A549 (cell line): ENCODE data around the gene XIST.

Experiments
- JUN ChIP-seq, 2 experiments: fragments of >200 bp; sonication (Bioruptor Twin); formaldehyde crosslinking; IDR thresholded peaks; 2 replicates in 1 of 2; 3 replicates in 1 of 2; pipeline ENCODE4 v1.6.1; 2016 to 2017
- TF ChIP-seq, protein P1 (sequence below): fragments of >200 bp; sonication (Bioruptor Twin); formaldehyde crosslinking; IDR thresholded peaks from 3 replicates; pipeline ENCODE4 v1.5.1; 2016

DNA sequence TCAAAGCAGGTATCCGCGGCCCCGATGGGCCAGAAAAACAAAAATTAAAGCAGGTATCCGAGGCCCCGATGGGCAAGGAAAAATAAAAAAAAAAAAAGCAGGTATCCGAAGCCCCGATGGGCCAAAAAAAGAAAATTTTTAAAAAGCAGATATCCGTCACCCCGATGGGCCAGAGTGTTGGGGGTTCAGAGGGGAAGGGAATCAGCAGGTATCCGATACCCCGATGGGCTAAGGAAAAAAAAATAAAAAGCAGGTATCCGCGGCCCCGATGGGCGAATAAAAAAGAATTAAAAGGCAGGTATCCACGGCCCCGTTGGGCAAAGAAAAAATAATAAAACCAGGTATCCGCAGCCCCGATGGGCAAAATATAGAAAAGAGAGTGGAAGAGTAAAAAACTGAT lies 492 bp downstream of the XIST start:
- TF ChIP-seq, protein P1, sequence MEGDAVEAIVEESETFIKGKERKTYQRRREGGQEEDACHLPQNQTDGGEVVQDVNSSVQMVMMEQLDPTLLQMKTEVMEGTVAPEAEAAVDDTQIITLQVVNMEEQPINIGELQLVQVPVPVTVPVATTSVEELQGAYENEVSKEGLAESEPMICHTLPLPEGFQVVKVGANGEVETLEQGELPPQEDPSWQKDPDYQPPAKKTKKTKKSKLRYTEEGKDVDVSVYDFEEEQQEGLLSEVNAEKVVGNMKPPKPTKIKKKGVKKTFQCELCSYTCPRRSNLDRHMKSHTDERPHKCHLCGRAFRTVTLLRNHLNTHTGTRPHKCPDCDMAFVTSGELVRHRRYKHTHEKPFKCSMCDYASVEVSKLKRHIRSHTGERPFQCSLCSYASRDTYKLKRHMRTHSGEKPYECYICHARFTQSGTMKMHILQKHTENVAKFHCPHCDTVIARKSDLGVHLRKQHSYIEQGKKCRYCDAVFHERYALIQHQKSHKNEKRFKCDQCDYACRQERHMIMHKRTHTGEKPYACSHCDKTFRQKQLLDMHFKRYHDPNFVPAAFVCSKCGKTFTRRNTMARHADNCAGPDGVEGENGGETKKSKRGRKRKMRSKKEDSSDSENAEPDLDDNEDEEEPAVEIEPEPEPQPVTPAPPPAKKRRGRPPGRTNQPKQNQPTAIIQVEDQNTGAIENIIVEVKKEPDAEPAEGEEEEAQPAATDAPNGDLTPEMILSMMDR, result no peak
- no peak for TF ChIP-seq JUN (IDR thresholded peaks at IDR 0.05)
